Stimulated activated CD4-positive, alpha-beta T cell treated with anti-CD3 and anti-CD28 coated beads, Interleukin-12 subunit alpha, Interleukin-12 subunit beta, amount 100 ng/mL, for 48 hours (primary cell): ENCODE measurements around the gene TMEM9B.
"Not testable (repeated sequence)": the region's sequence is repeated elsewhere in the genome, so short reads cannot be mapped to it uniquely, and the experiment has no call there.

ENCODE experiments used
- DNase-seq, 3 donors: peaks; one replicate each; pipeline ENCODE4 v3.0.0-alpha.2; 2020; ENCODE audit warnings: low read depth in 2 of 3, low spot score in 1 of 3

Gene TMEM9B

GRCh38 chr11:8973121-8973520 is 8.9 kb upstream of the TMEM9B start:
- DNase-seq = no peak

GRCh38 chr11:8971924-8972316 is 7.7 kb upstream of the TMEM9B start:
- DNase-seq = no peak

- no peak for DNase-seq
Measured at GRCh38 chr11:8971196-8971923, 7.1 kb upstream of the TMEM9B start.

GRCh38 chr11:8967184-8967583 is 2.9 kb upstream of the TMEM9B start:
- no peak for DNase-seq

DNA sequence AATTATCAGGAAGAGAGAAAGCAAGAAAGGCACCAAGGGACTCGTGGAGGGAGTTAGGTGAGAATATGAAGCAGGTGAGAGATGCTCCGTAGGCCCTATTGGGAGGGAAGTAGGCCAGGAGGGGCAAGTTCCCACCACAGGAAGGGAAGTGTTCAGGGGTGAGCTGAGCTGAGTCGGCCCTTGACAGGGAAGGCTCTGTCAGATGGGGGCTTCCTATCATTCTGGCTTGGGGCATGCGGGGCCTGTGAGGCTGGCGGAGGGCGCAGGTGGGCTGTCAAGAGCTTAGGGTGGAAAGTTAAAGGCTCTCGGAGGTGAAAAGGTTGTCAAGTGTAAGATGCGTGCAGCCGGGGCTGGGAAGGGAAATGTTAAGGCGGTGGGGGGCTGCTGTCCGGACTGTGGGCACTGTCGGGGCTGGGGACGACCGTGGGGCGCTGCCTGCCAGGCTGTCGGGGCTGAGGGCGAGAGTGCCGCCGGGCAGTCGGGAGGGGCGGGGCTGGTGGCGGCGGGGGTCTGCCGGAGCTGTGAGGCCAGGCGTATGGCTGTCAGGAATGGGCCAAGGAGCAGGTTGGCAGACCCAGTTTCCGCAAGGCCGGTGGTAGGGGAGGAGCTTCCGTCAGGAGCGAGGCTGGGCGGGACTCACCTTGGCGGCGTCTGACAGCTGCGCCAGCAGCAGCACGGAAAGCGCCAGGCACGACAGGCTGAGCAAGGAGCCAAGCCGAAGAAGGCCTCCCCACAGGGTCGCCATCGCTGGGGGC is 496 bp downstream of the TMEM9B start:
- peak; percentile 56 to 73 (median 60) for DNase-seq

GRCh38 chr11:8962841-8963240 is 1.4 kb downstream of the TMEM9B start:
- no peak for DNase-seq

DNA sequence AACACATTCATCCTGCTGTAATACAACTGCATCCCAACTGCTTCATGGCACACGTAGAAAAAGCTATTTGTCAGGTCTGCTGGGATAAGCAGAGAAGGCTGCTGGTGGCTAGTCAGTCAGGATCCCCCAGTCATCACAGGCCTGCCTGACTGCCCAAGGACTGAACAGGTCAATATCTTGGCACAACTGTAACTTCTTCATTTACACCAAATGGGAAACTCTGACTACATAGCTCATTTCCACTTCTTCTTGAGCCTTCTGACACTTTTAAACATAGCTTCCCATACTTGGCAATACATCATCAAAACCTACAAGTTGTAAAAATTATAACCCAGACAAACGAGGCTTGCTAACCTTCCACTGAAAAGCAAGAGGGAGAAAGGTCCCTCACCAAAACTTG is 2.8 kb downstream of the TMEM9B start:
- DNase-seq = no peak

DNA sequence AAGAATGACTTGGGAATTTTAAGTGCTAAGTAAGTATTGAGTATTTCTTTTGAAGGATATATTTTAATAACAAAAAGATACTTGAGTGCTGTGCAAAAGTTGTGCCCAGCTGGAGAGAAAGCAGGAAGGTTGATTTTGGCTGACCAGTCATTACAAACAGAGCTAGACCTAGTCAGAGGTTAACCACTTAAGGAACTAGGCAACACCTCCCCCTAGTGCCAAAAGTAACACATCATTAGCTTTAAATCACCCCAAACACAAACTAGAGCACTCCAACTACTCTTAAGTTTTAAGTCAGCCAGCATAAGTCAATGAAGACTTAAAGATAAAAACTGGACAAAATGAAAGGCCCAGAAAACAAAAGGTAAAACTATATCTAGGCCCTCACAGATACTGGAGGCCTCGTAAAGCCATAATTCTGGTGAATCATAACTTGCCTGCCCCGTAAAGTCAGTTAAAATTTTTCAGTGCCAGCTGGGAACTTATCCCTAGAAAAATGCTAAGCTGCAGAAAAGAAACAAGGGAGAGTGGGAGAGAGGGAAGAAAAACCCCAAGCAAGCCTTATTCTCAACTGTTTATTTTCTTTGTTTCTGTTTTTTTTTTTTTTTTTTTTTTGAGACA is 4.6 kb downstream of the TMEM9B start:
- DNase-seq = peak in 1 of 3 donors; percentile 43

DNA sequence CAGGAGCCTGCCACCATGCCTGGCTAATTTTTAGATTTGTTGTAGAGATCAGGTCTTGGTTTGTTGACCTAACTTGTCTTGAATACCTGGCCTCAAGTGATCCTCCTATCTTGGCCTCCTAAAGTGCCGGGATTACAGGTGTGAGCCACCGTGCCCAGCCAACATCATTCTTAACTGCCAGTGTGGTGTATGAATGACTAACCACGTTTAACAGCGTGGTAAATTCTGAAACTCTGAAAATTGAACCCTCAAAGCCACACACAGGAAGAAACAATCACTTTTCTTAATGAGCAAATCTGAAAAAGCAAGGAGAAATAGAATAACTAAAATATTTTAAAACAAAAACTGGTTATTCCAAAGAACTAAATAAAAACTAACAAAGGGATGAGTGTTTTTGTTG is 7.4 kb downstream of the TMEM9B start:
- DNase-seq = no peak

DNA sequence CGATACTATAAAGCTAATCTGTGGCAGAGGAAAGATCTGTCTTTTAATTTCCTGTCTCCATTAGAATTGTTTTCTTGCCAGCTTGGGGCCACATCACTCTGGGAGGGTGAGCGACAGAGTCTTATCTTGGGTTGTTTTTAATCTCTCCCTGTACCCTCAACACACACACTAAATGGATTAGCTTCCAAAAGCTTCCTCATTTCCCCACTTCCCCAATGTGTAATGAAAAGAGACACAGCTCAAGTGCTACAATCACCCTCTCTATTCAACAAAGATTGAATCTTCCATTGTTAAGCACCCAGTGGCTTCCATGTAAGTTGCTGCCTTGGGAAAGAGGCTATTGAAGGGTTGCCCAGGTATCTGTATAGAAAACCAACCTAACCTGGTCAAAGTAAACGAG is 15.4 kb downstream of the TMEM9B start:
- no peak for DNase-seq

DNA sequence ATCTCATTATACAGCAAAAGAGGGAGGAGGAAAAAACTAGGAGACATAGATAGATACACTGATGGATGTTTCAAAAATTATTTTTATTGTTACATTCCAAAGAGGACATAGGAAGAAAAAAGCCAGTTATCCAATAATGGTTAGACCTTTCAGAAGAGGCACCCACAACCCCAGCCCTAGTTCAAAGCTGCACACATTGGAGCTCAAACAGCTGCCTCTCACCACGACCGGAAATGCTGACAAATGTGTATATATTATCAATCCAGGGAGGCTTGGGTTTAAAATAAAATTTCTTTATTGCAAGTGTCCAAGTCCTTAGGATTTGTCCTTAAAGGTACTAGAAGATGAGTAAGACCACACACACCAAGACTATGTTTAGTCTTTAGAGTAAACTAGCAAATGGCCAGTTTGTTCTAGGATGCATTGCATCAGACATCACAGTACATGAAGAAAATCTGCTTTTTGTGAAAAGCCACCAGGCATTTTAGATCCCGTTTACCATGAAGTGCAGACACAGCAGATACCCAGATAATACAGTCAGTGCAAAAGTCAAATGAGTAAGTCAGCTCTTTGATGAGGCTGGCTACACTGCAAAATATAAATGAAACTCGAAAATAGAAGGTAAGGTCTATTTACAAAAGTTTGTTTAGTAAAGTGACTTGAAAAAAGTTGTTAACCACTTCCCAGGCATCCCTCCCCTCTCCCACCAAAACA is 16.9 kb downstream of the TMEM9B start:
- DNase-seq = no peak

DNA sequence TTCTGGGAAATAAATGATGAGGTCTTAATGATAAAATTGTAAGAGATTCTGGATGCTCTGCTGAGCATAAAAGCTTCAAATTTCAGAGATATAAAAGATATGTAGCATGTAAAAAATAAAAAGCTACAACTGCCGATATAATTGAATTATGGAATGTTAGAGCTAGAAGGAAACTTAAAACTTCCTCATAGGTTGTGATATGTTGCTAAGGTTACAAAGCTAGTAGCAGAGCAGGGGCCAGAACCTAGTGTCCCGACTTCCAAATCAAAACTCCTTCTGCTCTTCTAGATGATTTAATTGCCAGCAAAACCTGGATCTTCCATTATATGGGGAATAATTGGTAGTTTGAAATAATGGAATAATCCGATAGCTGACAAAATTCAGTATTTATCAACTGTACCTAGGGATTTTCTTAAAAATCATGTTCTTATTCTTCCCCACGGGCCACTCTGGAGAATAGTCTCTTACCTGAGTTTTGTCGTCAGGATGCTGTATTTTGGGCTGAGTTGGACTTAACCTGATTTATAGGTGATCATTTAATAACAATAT is 21.6 kb downstream of the TMEM9B start, which contains the start of gene ASCL3:
Gene ASCL3, minus strand, starts transcription at position 499 of the 549 bp plus-strand sequence. CDS start 4,855 bp downstream, outside the sequence.
- DNase-seq = no peak

- DNase-seq = no peak
Measured at GRCh38 chr11:8941341-8942103, 22.7 kb downstream of the TMEM9B start.

GRCh38 chr11:8937659-8938058 is 26.6 kb downstream of the TMEM9B start:
- no peak for DNase-seq

DNA sequence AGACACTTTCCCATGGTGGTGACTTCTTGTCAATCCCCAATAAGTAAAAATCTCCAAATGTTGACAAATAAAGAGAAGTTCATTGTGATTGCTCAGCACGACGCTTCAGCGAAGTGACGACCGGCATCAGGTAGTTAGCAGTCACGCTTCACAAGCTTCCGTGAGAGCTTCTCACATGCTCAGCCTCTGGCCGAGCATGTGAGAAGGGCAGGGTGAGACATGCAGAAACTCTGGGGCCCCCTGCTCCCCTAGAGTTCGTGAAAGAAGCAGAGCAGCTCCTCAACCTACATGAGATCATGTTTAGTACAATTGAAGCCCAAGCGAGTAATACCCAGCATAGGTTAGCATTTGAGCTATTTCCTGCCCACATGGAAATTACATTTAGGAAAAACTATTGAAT is 27.1 kb downstream of the TMEM9B start:
- DNase-seq = no peak

GRCh38 chr11:8935789-8936188 is 28.5 kb downstream of the TMEM9B start:
- not testable (repeated sequence) for DNase-seq

GRCh38 chr11:8934742-8935488 is 29.3 kb downstream of the TMEM9B start:
- no peak for DNase-seq

DNA sequence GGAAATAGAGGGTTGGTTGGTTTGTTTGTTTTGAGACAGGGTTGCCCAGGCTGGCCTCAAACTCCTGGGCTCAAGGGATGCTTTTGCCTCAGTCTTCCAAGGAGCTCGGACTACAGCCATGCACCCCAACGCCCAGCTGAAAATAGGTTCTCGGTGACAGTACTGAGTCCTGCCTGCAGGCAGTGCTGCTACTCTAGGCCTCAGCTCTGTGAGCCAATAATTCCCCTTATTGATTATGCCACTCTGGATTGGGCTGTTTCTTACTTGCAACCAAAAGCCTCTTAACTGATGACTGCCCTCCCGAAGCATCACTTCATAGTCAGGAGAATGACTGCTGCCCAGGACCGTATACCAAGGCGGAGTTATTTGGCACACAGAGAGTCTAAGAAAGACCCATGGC is 30.3 kb downstream of the TMEM9B start:
- no peak for DNase-seq

- no peak for DNase-seq
Measured at GRCh38 chr11:8932564-8933180, 31.6 kb downstream of the TMEM9B start, which contains the start of gene C11orf16. C11orf16 (minus strand) TSS chr11:8932947; CDS start chr11:8932308, 639 bp downstream.
